ENCODE measurements around the gene OSBPL5.

The OSBPL5 gene

GRCh38 chr11:3160252-3161031 lies 4.7 kb downstream of the OSBPL5 start (continued):
- TF ChIP-seq ZNF174 (tag by site-specific recombination; IDR thresholded peaks at IDR 0.05) (no peak), ZNF114 (tag by site-specific recombination; IDR thresholded peaks at IDR 0.05) (no peak), ZNF529 (tag by site-specific recombination; IDR thresholded peaks at IDR 0.05; ENCODE audit: insufficient replicate concordance) (no peak), ZNF155 (tag by site-specific recombination; IDR thresholded peaks at IDR 0.05) (no peak), GFI1B (tag by site-specific recombination; IDR thresholded peaks at IDR 0.05) (no peak), SCRT1 (tag by site-specific recombination; IDR thresholded peaks at IDR 0.05; ENCODE audit: borderline replicate concordance) (no peak), GLIS2 (tag by site-specific recombination; IDR thresholded peaks at IDR 0.05) (peak; percentile 60), ZNF654 (tag by site-specific recombination; IDR thresholded peaks at IDR 0.05; ENCODE audit: low read depth) (no peak), ZNF324 (tag by site-specific recombination; IDR thresholded peaks at IDR 0.05) (no peak), ZNF670 (tag by site-specific recombination; IDR thresholded peaks at IDR 0.05; ENCODE audit: low read depth) (no peak), ZNF18 (tag by site-specific recombination; IDR thresholded peaks at IDR 0.05) (no peak), OVOL3 (tag by site-specific recombination; IDR thresholded peaks at IDR 0.05) (no peak), ZNF23 (tag by site-specific recombination; IDR thresholded peaks at IDR 0.05; ENCODE audit: borderline replicate concordance) (no peak), ZNF302 (tag by site-specific recombination; IDR thresholded peaks at IDR 0.05; ENCODE audit: low read depth) (no peak), ZNF610 (tag by site-specific recombination; IDR thresholded peaks at IDR 0.05; ENCODE audit: borderline replicate concordance) (no peak), INSM2 (tag by site-specific recombination; IDR thresholded peaks at IDR 0.05) (no peak), BCL11B (tag by site-specific recombination; IDR thresholded peaks at IDR 0.05; ENCODE audit: low read depth) (no peak), ZBTB21 (tag by site-specific recombination; IDR thresholded peaks at IDR 0.05) (no peak), BCL11A (tag by site-specific recombination; IDR thresholded peaks at IDR 0.05; ENCODE audit: low read depth) (no peak), ZNF621 (tag by site-specific recombination; IDR thresholded peaks at IDR 0.05) (no peak), ZSCAN16 (tag by site-specific recombination; IDR thresholded peaks at IDR 0.05) (no peak), ZNF510 (tag by site-specific recombination; IDR thresholded peaks at IDR 0.05; ENCODE audit: insufficient replicate concordance) (no peak), ZNF157 (tag by site-specific recombination; IDR thresholded peaks at IDR 0.05) (no peak), PRDM2 (tag by site-specific recombination; IDR thresholded peaks at IDR 0.05; ENCODE audit: borderline replicate concordance) (no peak), IKZF3 (tag by site-specific recombination; IDR thresholded peaks at IDR 0.05) (no peak), KLF17 (tag by site-specific recombination; IDR thresholded peaks at IDR 0.05) (peak; percentile 54)
- TF ChIP-seq, protein P1, sequence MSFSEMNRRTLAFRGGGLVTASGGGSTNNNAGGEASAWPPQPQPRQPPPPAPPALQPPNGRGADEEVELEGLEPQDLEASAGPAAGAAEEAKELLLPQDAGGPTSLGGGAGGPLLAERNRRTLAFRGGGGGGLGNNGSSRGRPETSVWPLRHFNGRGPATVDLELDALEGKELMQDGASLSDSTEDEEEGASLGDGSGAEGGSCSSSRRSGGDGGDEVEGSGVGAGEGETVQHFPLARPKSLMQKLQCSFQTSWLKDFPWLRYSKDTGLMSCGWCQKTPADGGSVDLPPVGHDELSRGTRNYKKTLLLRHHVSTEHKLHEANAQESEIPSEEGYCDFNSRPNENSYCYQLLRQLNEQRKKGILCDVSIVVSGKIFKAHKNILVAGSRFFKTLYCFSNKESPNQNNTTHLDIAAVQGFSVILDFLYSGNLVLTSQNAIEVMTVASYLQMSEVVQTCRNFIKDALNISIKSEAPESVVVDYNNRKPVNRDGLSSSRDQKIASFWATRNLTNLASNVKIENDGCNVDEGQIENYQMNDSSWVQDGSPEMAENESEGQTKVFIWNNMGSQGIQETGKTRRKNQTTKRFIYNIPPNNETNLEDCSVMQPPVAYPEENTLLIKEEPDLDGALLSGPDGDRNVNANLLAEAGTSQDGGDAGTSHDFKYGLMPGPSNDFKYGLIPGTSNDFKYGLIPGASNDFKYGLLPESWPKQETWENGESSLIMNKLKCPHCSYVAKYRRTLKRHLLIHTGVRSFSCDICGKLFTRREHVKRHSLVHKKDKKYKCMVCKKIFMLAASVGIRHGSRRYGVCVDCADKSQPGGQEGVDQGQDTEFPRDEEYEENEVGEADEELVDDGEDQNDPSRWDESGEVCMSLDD (tag by site-specific recombination; IDR thresholded peaks at IDR 0.05), result peak; percentile 30; the same call in 1 of the 2 replicates

All from HEK293 (cell line).